Right renal cortex interstitium (tissue), 3 donors: Measurements from ENCODE around the gene B4GALNT3. TPM values are rescaled to one million over a fixed set of nuclear protein-coding genes. Genes with fewer than 3 reads are reported as not detected.

Source experiments
- DNase-seq, 3 donors: peaks; one replicate each; pipeline ENCODE4 v3.0.0-alpha.2; 2013; ENCODE audit warnings: low read depth in 3 of 3, low spot score in 2 of 3
- polyA plus RNA-seq, 3 donors: library from polyadenylated mRNA; unstranded; fragments of 120-200 nt; gene quantifications; one replicate each; pipeline ENCODE4 v1.2.1, GENCODE V29; 2013; ENCODE audit not compliant: insufficient read length in 3 of 3

B4GALNT3 gene
- polyA plus RNA-seq, 3 donors, result 14.2 to 16.8 (median 14.6) TPM

GRCh38 chr12:586318-587071 lies 126.8 kb downstream of the B4GALNT3 start:
- no peak for DNase-seq

- no peak for DNase-seq
Measured at GRCh38 chr12:587132-588023, 127.6 kb downstream of the B4GALNT3 start.

- no peak for DNase-seq
Measured at GRCh38 chr12:588024-588322, 128.2 kb downstream of the B4GALNT3 start.

- DNase-seq, result no peak
Measured at GRCh38 chr12:588646-589045, 128.9 kb downstream of the B4GALNT3 start.

GRCh38 chr12:590206-590750 lies 130.5 kb downstream of the B4GALNT3 start:
- no peak for DNase-seq

- DNase-seq, result no peak
Measured at GRCh38 chr12:591167-592023, 131.7 kb downstream of the B4GALNT3 start.

- no peak for DNase-seq
Measured at GRCh38 chr12:592024-592505, 132.3 kb downstream of the B4GALNT3 start.

GRCh38 chr12:593396-594270 lies 133.9 kb downstream of the B4GALNT3 start:
- no peak for DNase-seq

- no peak for DNase-seq
Measured at GRCh38 chr12:597926-598568, 138.3 kb downstream of the B4GALNT3 start.

- no peak for DNase-seq
Measured at GRCh38 chr12:599756-600155, 140.0 kb downstream of the B4GALNT3 start.

GRCh38 chr12:601976-602699 lies 142.4 kb downstream of the B4GALNT3 start:
- DNase-seq, result no peak

- no peak for DNase-seq
Measured at GRCh38 chr12:602700-603068, 142.9 kb downstream of the B4GALNT3 start.

- no peak for DNase-seq
Measured at GRCh38 chr12:604956-605355, 145.2 kb downstream of the B4GALNT3 start.

- DNase-seq, result no peak
Measured at GRCh38 chr12:607541-608001, 147.8 kb downstream of the B4GALNT3 start.

- no peak for DNase-seq
Measured at GRCh38 chr12:608413-608812, 148.7 kb downstream of the B4GALNT3 start.

- DNase-seq, result no peak
Measured at GRCh38 chr12:608921-609320, 149.2 kb downstream of the B4GALNT3 start.

- no peak for DNase-seq
Measured at GRCh38 chr12:611721-612120, 152.0 kb downstream of the B4GALNT3 start.

GRCh38 chr12:612293-612692 lies 152.6 kb downstream of the B4GALNT3 start:
- DNase-seq, result no peak
